ENCODE data around the gene OPN3. TPM values are rescaled to one million over a fixed set of nuclear protein-coding genes. Genes with fewer than 3 reads are reported as not detected.

The OPN3 gene
- total RNA-seq, 4 donors from 2014 or later = 4.6 to 9.6 (median 5.8) TPM

DNA sequence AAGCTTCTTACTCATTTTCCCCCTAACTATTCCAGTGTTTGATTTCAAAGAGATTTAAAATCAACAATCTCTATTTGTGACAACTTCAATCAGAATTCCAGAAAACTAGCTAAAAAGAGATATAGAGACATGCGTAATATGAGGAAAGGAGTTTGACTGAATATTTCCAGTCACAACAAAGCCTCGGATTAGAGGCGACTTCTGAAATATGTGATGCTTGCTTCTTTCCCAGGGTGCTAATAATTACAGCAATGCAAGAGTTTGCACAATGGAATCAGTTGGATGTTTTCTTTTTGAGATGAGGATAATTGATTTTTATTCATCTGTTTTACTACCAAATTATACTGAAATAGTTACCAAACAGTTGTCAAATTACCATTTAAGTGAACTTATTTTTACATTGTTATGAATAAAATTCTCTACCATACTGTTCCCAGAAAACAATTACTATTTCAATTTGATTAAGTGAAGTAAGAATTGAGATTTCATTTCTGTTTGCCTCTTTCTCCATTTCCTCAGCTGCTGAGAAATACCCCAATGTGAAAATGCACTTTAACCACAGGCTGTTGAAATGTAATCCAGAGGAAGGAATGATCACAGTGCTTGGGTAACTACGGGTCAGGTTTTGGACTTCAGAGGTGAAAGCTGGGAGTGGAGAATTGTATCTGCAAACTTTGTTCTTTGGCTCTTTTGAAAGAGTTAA is 79.9 kb downstream of the OPN3 start:
- intact Hi-C loops (cut with DNase I; ENCODE audit: low total_unique reads) = no loop called here
- TF ChIP-seq POLR2A (IDR thresholded peaks at IDR 0.05) = no peak
- TF ChIP-seq, protein P1, sequence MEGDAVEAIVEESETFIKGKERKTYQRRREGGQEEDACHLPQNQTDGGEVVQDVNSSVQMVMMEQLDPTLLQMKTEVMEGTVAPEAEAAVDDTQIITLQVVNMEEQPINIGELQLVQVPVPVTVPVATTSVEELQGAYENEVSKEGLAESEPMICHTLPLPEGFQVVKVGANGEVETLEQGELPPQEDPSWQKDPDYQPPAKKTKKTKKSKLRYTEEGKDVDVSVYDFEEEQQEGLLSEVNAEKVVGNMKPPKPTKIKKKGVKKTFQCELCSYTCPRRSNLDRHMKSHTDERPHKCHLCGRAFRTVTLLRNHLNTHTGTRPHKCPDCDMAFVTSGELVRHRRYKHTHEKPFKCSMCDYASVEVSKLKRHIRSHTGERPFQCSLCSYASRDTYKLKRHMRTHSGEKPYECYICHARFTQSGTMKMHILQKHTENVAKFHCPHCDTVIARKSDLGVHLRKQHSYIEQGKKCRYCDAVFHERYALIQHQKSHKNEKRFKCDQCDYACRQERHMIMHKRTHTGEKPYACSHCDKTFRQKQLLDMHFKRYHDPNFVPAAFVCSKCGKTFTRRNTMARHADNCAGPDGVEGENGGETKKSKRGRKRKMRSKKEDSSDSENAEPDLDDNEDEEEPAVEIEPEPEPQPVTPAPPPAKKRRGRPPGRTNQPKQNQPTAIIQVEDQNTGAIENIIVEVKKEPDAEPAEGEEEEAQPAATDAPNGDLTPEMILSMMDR (IDR thresholded peaks at IDR 0.05 in 4 of 5, conservative IDR thresholded peaks at IDR 0.05 in 1 of 5) = no peak
- in situ Hi-C loops (cut with MboI; ENCODE audit: low sequenced_read_pairs in 4 of 4) = no loop called here
- Histone ChIP-seq H3K9me3 (no peaks in the 10 kb centered on the region), H3K27ac (no peak overlapping the region), H3K36me3 (no peaks in the 10 kb centered on the region), H3K27me3 (no peaks in the 10 kb centered on the region), H3K4me1 (no peaks in the 10 kb centered on the region), H3K4me3 (no peak overlapping the region)
- DNase-seq = no peak
- no peak for ATAC-seq

DNA sequence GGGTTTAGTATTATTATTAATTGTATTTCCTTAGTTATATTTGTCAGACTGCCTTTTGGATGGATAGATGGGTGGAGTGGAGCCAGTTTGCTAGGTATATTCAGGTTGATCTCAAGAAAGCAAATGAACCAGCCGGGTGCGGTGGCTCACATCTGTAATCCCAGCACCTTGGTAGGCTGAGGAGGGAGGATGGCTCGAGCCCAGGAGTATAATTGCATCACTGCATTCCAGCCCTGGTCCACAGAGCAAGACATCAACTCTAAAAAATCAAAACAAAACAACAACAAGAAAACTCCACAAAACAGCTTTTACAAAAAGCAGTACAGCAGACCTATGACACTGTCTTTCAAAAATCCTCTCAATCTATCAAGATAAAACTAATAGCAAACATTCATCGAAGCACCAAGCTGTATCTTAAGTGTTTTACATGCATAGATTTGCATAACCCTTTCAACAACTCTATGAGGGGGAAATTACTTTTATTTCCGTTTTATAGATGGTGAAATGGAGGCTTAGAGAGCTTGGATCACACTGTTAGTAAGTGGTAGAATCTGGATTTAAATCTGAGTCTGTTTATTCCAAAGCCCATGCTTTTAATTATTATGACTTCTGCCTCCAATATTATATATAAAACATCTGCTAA is 82.5 kb downstream of the OPN3 start:
- ATAC-seq = no peak
- H3K36me3 ChIP-seq = no peaks in the 10 kb centered on the region

DNA sequence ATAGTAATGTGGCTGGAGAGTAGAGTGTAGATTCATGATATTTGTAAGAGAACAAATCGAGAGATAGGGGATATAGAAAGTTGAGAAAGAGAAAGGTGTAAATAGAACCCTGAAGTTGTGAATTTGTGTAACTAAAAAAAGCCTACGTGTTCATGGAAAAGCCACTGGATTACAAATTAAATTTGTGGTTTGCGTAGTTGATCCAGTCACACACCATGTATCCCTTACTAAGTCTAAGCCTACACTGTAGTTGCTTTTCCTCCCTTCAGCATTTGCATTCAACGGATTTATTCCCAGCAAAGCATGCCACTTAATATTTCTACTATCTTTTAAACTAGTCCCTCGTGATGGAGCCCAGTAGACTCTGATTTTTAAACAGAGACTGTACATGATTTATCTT is 83.1 kb downstream of the OPN3 start:
- intact Hi-C loops (cut with DNase I; ENCODE audit: low total_unique reads) = no loop called here

More for the DNA sequence above, 82.5 kb downstream of the OPN3 start:
- Histone ChIP-seq H3K27me3 (no peaks in the 10 kb centered on the region), H3K4me3 (no peak overlapping the region), H3K27ac (no peak overlapping the region), H3K4me1 (no peaks in the 10 kb centered on the region), H3K9me3 (no peaks in the 10 kb centered on the region)
- DNase-seq = no peak
- TF ChIP-seq, protein P1 (IDR thresholded peaks at IDR 0.05 in 4 of 5, conservative IDR thresholded peaks at IDR 0.05 in 1 of 5) = no peak
- no peak for TF ChIP-seq POLR2A (IDR thresholded peaks at IDR 0.05)
- intact Hi-C loops (cut with DNase I; ENCODE audit: low total_unique reads) = no loop called here
- in situ Hi-C loops (cut with MboI; ENCODE audit: low sequenced_read_pairs in 4 of 4) = no loop called here

DNA sequence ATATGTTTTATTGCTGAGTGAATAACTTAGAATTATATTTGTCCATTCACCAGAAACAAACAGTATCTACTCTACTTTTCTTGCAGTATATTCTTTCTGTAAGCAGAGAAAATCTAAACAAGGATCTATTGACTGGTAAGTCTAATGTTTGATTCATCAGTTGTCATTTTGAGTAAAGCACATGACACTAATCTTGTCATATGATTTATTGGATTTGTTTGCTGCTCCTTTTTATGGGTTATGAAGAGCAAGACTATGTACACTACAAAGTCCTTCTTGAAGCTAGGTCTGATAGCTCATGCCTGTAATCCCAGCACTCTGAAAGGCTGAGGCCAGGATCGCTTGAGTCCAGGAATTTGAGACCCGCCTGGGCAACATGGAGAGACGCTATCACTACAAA is 84.6 kb downstream of the OPN3 start:
- in situ Hi-C loops (cut with MboI; ENCODE audit: low sequenced_read_pairs in 4 of 4) (no loop called here), intact Hi-C loops (cut with DNase I; ENCODE audit: low total_unique reads) (no loop called here)
- Histone ChIP-seq H3K27ac (no peak overlapping the region), H3K9me3 (no peaks in the 10 kb centered on the region), H3K27me3 (no peaks in the 10 kb centered on the region), H3K36me3 (no peaks in the 10 kb centered on the region), H3K4me3 (no peak overlapping the region), H3K4me1 (no peaks in the 10 kb centered on the region)
- TF ChIP-seq, protein P1 (IDR thresholded peaks at IDR 0.05 in 4 of 5, conservative IDR thresholded peaks at IDR 0.05 in 1 of 5) = no peak
- no peak for TF ChIP-seq POLR2A (IDR thresholded peaks at IDR 0.05)
- ATAC-seq (no peak), DNase-seq (no peak)

More for the DNA sequence above, 83.1 kb downstream of the OPN3 start:
- Histone ChIP-seq H3K4me1 (no peaks in the 10 kb centered on the region), H3K27me3 (no peaks in the 10 kb centered on the region), H3K9me3 (no peaks in the 10 kb centered on the region), H3K4me3 (no peak overlapping the region), H3K36me3 (no peaks in the 10 kb centered on the region), H3K27ac (no peak overlapping the region)
- in situ Hi-C loops (cut with MboI; ENCODE audit: low sequenced_read_pairs in 4 of 4) = no loop called here
- TF ChIP-seq POLR2A (IDR thresholded peaks at IDR 0.05) = no peak
- TF ChIP-seq, protein P1 (IDR thresholded peaks at IDR 0.05 in 4 of 5, conservative IDR thresholded peaks at IDR 0.05 in 1 of 5) = no peak
- ATAC-seq (no peak), DNase-seq (no peak)
